ENCODE results near the gene MSANTD3. TPM values are rescaled to one million over a fixed set of nuclear protein-coding genes. Genes with fewer than 3 reads are reported as not detected.

Gene MSANTD3
- total RNA-seq, 1 experiment from 2014 or later, result 86.9 TPM

- Histone ChIP-seq H3K27ac (ENCODE audit: low read length) (peak overlapping the region; percentile 100), H3K4me1 (ENCODE audit: insufficient read depth, low read length) (peaks cover 36% of the 10 kb centered on the region), H3K9me2 (replicated peaks; ENCODE audit: low read length) (no peaks in the 10 kb centered on the region), H2AFZ (ENCODE audit: low read length) (peak overlapping the region; percentile 61), H3K4me3 (ENCODE audit: low read length) (peak overlapping the region; percentile 92), H3K36me3 (ENCODE audit: low read depth, low read length) (no peaks in the 10 kb centered on the region), H3K79me2 (ENCODE audit: low read length) (peaks cover 48% of the 10 kb centered on the region), H4K20me1 (ENCODE audit: low read length) (no peaks in the 10 kb centered on the region), H3K9ac (ENCODE audit: low read length) (peak overlapping the region; percentile 90), H3F3A (ENCODE audit: low read length, unreplicated experiment) (peaks cover 5% of the 10 kb centered on the region), H3K4me2 (ENCODE audit: low read length) (peak overlapping the region; percentile 99), H3K27me3 (ENCODE audit: low read length) (no peaks in the 10 kb centered on the region), H3K9me3 (ENCODE audit: low read length) (no peaks in the 10 kb centered on the region)
- ATAC-seq (peak; percentile 39), DNase-seq (peak; percentile 53)
- intact Hi-C loops (cut with micrococcal nuclease), result loop anchor here (2.0 to 5.0 kb wide), 3 partner anchors 75 to 605 kb away; partner anchors contain the start of genes NR4A3 and TEX10
- CTCF ChIA-PET, result no interaction called here
- POLR2A ChIA-PET (ENCODE audit: unreplicated experiment), result no interaction called here
- TSS peak; percentile 68 for BruUV-seq (replicated peaks)
- no peak for TF ChIP-seq EZH2phosphoT487 (IDR thresholded peaks at IDR 0.05; ENCODE audit: borderline replicate concordance, low read length)
- TF ChIP-seq, protein P1, sequence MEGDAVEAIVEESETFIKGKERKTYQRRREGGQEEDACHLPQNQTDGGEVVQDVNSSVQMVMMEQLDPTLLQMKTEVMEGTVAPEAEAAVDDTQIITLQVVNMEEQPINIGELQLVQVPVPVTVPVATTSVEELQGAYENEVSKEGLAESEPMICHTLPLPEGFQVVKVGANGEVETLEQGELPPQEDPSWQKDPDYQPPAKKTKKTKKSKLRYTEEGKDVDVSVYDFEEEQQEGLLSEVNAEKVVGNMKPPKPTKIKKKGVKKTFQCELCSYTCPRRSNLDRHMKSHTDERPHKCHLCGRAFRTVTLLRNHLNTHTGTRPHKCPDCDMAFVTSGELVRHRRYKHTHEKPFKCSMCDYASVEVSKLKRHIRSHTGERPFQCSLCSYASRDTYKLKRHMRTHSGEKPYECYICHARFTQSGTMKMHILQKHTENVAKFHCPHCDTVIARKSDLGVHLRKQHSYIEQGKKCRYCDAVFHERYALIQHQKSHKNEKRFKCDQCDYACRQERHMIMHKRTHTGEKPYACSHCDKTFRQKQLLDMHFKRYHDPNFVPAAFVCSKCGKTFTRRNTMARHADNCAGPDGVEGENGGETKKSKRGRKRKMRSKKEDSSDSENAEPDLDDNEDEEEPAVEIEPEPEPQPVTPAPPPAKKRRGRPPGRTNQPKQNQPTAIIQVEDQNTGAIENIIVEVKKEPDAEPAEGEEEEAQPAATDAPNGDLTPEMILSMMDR (conservative IDR thresholded peaks at IDR 0.05; ENCODE audit: low read depth, low read length), result no peak
- no peak for TF ChIP-seq EZH2 (IDR thresholded peaks at IDR 0.05; ENCODE audit: low read length, unreplicated experiment)
Observed at GRCh38 chr9:100427366-100428263, 672 bp downstream of the MSANTD3 start.

DNA sequence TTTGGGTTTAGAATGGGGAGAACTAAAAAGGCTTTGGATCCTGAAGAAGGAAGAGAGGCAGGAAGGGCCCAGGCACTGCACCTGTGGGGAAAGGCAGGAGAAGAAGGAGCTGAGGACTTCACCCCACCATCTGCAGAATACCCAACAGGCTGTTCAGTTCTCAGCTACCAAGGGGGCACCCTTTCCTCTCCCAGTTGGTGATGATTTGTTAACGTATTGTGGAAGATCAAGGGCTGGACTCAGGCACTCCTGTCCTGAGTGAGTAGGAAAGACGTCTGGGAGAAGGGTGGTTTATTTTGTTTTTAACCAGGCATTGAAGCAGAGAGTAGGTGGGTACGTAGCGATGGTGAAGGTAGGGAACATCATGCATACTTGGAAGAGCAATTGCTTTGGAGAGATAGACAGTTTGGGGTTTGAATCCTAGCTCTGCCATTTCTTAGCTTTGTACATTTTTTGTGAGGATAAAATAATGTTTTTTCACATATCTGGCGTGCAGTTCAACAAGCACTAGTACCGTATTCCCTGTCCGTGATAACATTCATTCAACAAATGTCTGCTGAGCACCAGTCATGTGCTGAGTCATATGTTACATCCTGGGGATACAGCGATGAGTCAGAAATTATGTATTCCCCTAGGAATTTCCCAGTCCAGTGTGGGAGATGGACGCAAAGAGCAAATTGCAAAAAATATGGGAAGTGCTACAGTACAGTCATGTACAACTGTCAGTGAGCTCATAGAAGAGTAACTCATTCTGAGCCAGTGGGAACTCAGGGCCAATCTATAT lies 2.1 kb downstream of the MSANTD3 start:
- peaks cover 62% of the 10 kb centered on the region for H3K79me2 ChIP-seq (ENCODE audit: low read length)
- DNase-seq (peak; percentile 96), ATAC-seq (peak; percentile 66)
- no peaks in the 10 kb centered on the region for H3K9me2 ChIP-seq (replicated peaks; ENCODE audit: low read length)
- TSS peak; percentile 82 for BruUV-seq (replicated peaks)
- H3K9me3 ChIP-seq (ENCODE audit: low read length), result no peaks in the 10 kb centered on the region
- H3F3A ChIP-seq (ENCODE audit: low read length, unreplicated experiment), result peaks cover 5% of the 10 kb centered on the region
- ChIA-PET CTCF (interaction anchor here (0.5 to 0.8 kb wide), 4 partner anchors 9 to 580 kb away, joined by 3 to 4 read pairs (median 4); no protein-coding TSS in a partner anchor), POLR2A (ENCODE audit: unreplicated experiment) (interaction anchor here (0.6 kb wide), 2 partner anchors 17 to 349 kb away, joined by 3 to 9 read pairs; no protein-coding TSS in a partner anchor)
- H3K9ac ChIP-seq (ENCODE audit: low read length), result peak overlapping the region; percentile 90
- no peaks in the 10 kb centered on the region for H3K27me3 ChIP-seq (ENCODE audit: low read length)
- peak overlapping the region; percentile 92 for H3K4me3 ChIP-seq (ENCODE audit: low read length)
- H3K4me1 ChIP-seq (ENCODE audit: insufficient read depth, low read length), result peaks cover 36% of the 10 kb centered on the region
- H2AFZ ChIP-seq (ENCODE audit: low read length), result 0 out of 2 replicates have a peak overlapping the region, but pooled peaks have one; percentile 31
- peak overlapping the region; percentile 100 for H3K27ac ChIP-seq (ENCODE audit: low read length)
- TF ChIP-seq EZH2phosphoT487 (IDR thresholded peaks at IDR 0.05; ENCODE audit: borderline replicate concordance, low read length) (no peak), EZH2 (IDR thresholded peaks at IDR 0.05; ENCODE audit: low read length, unreplicated experiment) (no peak)
- TF ChIP-seq, protein P1 (conservative IDR thresholded peaks at IDR 0.05; ENCODE audit: low read depth, low read length), result no peak
- no peaks in the 10 kb centered on the region for H3K36me3 ChIP-seq (ENCODE audit: low read depth, low read length)
- intact Hi-C loops (cut with micrococcal nuclease), result loop anchor here (2.0 to 5.0 kb wide), 3 partner anchors 76 to 607 kb away; partner anchors contain the start of genes NR4A3 and TEX10
- no peaks in the 10 kb centered on the region for H4K20me1 ChIP-seq (ENCODE audit: low read length)
- H3K4me2 ChIP-seq (ENCODE audit: low read length), result peak overlapping the region; percentile 99
